SK-N-MC (cell line): Measurements from ENCODE around the gene ZFAND3.

Experiments
- DNase-seq: peaks from one replicate; pipeline ENCODE4 v3.0.0-alpha.2; 2011; ENCODE audit warnings: low read depth, low spot score
- H3K27ac ChIP-seq: fragments of 200-600 bp; sonication (generic); 2 replicates; pipeline ENCODE4 v1.5.1; 2016; ENCODE audit warnings: mixed run types
- H3K36me3 ChIP-seq: fragments of 200-600 bp; sonication (generic); 2 replicates; pipeline ENCODE4 v1.6.1; 2017; ENCODE audit warnings: antibody characterized with exemption, low read length, mixed read lengths; ENCODE audit not compliant: insufficient read depth
- H3K4me3 ChIP-seq: fragments of 200-600 bp; sonication (generic); 2 replicates; pipeline ENCODE4 v1.5.1; 2016
- H3K9ac ChIP-seq: fragments of 200-600 bp; sonication (generic); 2 replicates; pipeline ENCODE4 v1.8.0; 2017; ENCODE audit warnings: mixed run types, mixed read lengths; ENCODE audit not compliant: insufficient read length
- H3K9me3 ChIP-seq: fragments of 200-600 bp; sonication (generic); 2 replicates; pipeline ENCODE4 v1.6.1; 2017; ENCODE audit warnings: low read depth, mild to moderate bottlenecking, antibody characterized with exemption, low read length, moderate library complexity, mixed read lengths
- EZH2 ChIP-seq: fragments of 200-600 bp; sonication (generic); IDR thresholded peaks from one replicate; pipeline ENCODE4 v1.6.1; 2017; ENCODE audit warnings: antibody characterized with exemption
- FOXP2 ChIP-seq: optimal IDR thresholded peaks from 2 replicates; pipeline ENCODE3; 2011; ENCODE audit warnings: mild to moderate bottlenecking, moderate library complexity; ENCODE audit not compliant: insufficient read depth; ENCODE audit errors: extremely low read length, control extremely low read depth
- POLR2AphosphoS5 ChIP-seq: IDR thresholded peaks from 2 replicates; pipeline ENCODE4 v1.6.1; 2012; ENCODE audit warnings: mild to moderate bottlenecking, low read depth, low read length, borderline replicate concordance

ZFAND3 gene

DNA sequence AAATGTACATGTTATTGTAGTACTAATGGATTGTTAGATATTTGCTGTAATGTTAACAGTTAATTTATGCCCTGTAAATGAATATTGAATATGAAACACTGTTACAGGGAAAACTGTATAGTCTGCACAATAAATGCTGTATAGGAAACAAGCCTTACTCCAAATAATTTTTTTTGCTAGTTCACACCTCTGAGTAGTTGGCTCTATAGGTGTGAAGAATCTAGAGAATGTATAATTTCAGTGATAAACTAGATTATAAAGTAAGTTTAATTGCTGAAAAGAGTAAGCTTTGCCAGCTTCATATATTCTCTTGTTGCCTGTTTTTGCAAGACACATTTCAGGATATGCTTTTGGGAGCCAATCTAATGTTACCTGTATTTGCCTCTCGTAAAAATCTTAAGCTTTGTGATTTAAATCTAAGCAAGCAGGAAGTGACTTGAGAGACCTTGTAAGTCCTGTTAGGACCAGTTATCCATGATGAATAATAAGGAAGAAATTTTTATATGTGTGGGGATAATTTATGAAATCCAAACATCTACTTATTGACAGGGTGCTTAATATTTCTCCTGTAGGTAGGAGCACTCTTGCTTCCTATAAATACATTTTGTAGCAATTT is 232.4 kb downstream of the ZFAND3 start:
- TF ChIP-seq FOXP2: no peak
- TF ChIP-seq POLR2AphosphoS5: no peak
- TF ChIP-seq EZH2: no peak
- no peak overlapping the region for H3K4me3 ChIP-seq
- no peak for DNase-seq
- no peak overlapping the region for H3K9ac ChIP-seq
- H3K36me3 ChIP-seq: no peaks in the 10 kb centered on the region
- no peaks in the 10 kb centered on the region for H3K9me3 ChIP-seq
- no peak overlapping the region for H3K27ac ChIP-seq

DNA sequence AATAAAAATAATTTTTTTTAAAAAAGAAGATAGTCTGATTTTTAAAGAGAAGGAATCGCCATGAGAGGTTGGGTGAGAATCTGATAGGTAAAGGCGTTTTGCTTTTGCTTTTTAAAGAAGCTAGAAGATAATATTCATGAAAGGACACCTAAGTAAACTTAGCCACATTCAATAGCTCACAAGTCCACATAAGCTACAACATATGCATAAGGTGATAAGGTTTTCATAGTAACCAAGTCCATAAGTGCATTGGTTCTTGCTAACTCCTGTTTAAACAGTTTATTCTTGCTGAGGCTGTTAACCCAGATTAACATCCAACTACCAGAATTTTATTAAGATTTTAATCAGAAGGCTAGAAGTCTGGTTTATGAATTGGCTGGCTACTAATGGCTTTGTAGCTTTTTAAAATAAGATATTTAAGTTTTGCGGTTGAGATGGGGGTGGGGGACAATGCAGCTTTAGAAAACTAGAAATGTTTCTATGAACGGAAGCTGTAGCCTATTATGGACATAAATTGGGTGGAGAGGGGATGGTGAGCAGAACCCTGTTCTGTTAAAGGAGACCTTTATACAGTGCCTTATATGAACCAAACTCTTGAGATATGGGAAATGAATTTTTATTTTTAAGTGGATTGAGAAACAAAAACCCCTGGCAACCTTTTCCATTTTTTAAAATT is 235.1 kb downstream of the ZFAND3 start:
- TF ChIP-seq POLR2AphosphoS5 (no peak), EZH2 (no peak)
- H3K9me3 ChIP-seq: no peaks in the 10 kb centered on the region
- no peak overlapping the region for H3K27ac ChIP-seq
- H3K9ac ChIP-seq: no peak overlapping the region
- no peak for DNase-seq
- no peak overlapping the region for H3K4me3 ChIP-seq
- no peaks in the 10 kb centered on the region for H3K36me3 ChIP-seq

DNA sequence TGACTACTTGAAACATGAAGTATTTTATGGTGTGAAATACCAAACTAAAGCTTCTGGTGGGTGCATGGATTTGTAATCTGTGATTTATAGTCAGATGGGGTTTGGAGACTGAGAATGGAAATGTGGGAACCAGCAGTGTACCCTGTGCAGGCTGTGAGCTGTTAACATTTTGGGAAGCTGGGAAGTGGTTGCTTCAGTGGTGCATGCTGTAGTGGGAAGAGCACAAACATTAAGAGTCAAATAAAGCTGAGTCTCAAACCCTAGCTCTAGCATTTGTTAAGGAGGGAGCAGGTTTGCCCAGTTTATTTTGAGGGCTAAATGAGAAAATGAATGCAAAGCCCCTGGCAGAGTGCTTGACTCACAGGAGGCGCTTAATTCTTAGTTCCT is 235.7 kb downstream of the ZFAND3 start:
- Histone ChIP-seq H3K9me3 (no peaks in the 10 kb centered on the region), H3K27ac (no peak overlapping the region), H3K9ac (no peak overlapping the region), H3K4me3 (no peak overlapping the region), H3K36me3 (no peaks in the 10 kb centered on the region)
- TF ChIP-seq POLR2AphosphoS5 (no peak), EZH2 (no peak), FOXP2 (no peak)
- DNase-seq: no peak

DNA sequence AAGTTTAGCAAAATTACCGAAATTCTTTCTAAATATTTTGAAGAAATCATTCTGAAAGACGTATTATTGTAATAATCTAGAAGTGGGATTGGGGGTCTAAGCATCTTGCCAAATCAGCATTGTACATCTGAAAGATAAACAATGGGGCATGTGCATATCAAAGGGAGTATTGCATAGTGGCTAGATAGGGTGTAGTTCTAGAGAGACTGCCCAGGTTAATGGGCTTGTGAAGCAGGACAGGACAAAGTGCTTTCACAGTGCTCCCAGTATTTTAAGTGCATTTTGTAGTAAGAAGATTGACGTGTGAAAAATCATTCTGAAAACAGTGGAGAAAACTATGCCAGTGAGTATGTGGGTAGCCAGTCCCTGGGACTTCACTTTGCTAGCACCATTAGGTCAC is 236.8 kb downstream of the ZFAND3 start:
- Histone ChIP-seq H3K27ac (no peak overlapping the region), H3K9me3 (no peaks in the 10 kb centered on the region), H3K9ac (no peak overlapping the region), H3K36me3 (peaks cover 3% of the 10 kb centered on the region), H3K4me3 (no peak overlapping the region)
- TF ChIP-seq POLR2AphosphoS5 (no peak), FOXP2 (no peak), EZH2 (no peak)
- no peak for DNase-seq

DNA sequence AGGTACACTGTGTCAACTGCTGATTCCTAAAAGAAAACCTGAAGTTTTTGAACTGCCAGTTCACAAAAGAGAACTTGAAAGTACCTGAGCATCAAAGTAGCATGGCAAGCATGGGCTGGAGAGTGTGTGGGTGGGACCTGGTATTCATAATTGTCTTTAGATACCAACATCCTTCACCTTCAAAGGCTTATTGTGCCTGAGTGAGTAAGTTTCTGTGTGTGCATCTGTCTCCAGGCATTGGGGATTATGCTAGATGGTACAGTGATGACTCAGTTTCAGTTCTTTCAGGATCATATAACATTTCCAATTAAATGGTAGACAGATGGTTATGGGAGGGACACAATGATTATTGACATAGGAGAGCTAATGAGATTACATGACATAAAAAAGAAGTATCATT is 238.5 kb downstream of the ZFAND3 start:
- no peak for TF ChIP-seq EZH2
- Histone ChIP-seq H3K4me3 (no peak overlapping the region), H3K27ac (no peak overlapping the region), H3K36me3 (peaks cover 19% of the 10 kb centered on the region), H3K9ac (no peak overlapping the region), H3K9me3 (no peaks in the 10 kb centered on the region)
- no peak for DNase-seq

DNA sequence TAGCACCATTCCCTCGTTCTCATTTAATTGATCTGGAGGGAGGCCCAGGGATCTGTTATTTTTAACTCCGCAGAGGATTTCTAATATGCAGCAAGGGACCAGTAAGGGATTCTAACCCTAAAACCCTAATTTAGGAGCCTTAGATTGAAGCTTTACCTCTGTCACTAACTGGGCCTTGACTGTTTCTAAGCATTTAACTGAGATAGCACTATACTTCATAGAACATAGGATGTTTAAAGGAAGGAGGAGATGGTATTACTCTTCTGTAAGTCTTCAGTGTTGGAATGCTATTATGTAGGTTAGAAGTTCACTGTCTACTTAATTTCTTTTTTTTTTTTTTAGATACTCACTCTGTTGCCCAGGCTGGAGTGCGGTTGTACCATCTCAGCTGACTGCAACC is 242.5 kb downstream of the ZFAND3 start:
- Histone ChIP-seq H3K36me3 (peaks cover 31% of the 10 kb centered on the region), H3K4me3 (no peak overlapping the region), H3K9me3 (no peaks in the 10 kb centered on the region), H3K9ac (no peak overlapping the region), H3K27ac (no peak overlapping the region)
- TF ChIP-seq EZH2 (no peak), FOXP2 (no peak)
- DNase-seq: no peak

DNA sequence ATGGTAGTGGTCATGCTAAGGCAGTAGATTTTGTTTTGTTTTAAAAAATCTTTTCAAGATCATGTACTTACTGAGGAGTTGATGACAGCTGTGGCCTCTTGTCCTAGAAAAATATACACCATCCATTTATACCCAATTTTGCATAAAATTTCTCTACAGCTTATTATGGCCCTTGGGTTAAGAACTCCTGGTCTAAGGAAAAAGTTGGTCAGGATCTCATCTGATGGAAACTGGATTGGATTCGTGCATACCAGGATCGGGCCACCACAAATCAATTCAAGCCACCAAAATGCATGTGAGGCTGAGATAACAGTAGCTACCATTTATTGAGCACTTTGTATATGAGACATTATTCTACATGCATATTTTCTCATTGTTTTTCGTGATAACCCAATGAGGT is 244.4 kb downstream of the ZFAND3 start:
- H3K36me3 ChIP-seq: peaks cover 31% of the 10 kb centered on the region
- no peaks in the 10 kb centered on the region for H3K9me3 ChIP-seq
- no peak overlapping the region for H3K9ac ChIP-seq
- no peak overlapping the region for H3K27ac ChIP-seq
- H3K4me3 ChIP-seq: no peak overlapping the region
- DNase-seq: no peak
- TF ChIP-seq EZH2: no peak

DNA sequence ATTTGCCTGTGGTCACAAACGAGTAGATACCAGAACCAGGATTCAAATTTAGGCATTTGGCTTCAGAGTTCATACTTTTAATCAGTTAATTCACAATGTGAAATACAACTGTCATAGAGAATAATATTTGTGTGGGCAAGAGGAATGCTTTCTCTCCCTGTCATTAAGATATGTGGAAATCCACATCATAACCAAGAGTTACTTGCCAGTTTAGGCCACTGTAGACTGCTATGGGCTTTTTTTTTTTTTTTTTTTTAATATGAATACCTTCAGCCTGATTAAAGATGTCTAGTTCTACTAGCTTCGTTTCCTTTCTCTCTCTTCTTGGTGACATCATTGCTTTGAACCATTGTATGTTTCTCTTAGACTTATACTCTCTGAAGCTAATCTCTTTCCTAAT is 244.9 kb downstream of the ZFAND3 start:
- TF ChIP-seq FOXP2: no peak
- TF ChIP-seq EZH2: no peak
- no peak for TF ChIP-seq POLR2AphosphoS5
- DNase-seq: no peak
- no peak overlapping the region for H3K4me3 ChIP-seq
- H3K9me3 ChIP-seq: no peaks in the 10 kb centered on the region
- peaks cover 31% of the 10 kb centered on the region for H3K36me3 ChIP-seq
- H3K9ac ChIP-seq: no peak overlapping the region
- no peak overlapping the region for H3K27ac ChIP-seq

DNA sequence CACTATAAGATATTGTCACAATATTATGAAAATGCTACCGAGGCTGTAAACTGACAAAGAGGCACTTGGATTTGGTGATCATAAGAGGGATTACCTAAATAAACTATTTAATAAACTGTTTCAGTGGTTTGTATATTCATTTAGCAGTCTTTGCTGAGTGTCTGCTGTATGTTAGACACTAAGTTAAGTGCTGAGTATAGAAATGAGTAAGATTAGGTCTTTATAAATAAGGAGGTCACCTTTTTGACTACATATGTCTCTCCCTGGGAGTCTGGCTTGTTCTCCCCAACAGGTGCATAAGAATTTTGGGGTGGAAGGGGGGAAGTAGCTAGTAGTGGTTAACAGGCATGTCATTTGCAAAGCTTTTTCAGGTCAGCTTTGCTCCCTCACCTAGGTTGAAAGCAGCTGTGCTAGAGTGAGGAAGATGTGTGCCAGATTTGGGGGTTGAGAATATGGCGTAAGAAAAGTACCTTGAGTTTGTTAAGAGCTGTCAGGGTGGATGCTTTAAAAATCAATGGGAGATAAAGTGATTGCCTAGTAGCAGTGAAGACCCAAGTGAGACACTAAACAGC is 246.3 kb downstream of the ZFAND3 start:
- no peak for DNase-seq
- Histone ChIP-seq H3K4me3 (no peak overlapping the region), H3K27ac (no peak overlapping the region), H3K36me3 (peaks cover 31% of the 10 kb centered on the region), H3K9me3 (no peaks in the 10 kb centered on the region), H3K9ac (no peak overlapping the region)
- TF ChIP-seq POLR2AphosphoS5 (no peak), FOXP2 (no peak), EZH2 (no peak)
